Activated CD4-positive, alpha-beta T cell treated with anti-CD3 and anti-CD28 coated beads, Interleukin-2, amount 10 ng/mL, durations not matched to agents 7 days and 5 days (primary cell): Measurements from ENCODE around the gene PGS1. TPM values are rescaled to one million over a fixed set of nuclear protein-coding genes. Genes with fewer than 3 reads are reported as not detected.

ENCODE experiments used
- CTCF ChIA-PET: fragments of 350-600 bp; sonication (Branson Sonifier 250); formaldehyde crosslinking; loops from one replicate; lab custom pipeline; 2021; ENCODE audit warnings: antibody characterized with exemption; lab: Charles Lee
- POLR2A ChIA-PET: fragments of 350-600 bp; sonication (Branson Sonifier 250); formaldehyde crosslinking; loops from one replicate; lab custom pipeline; 2021; ENCODE audit warnings: antibody characterized with exemption; lab: Charles Lee
- DNase-seq: peaks from one replicate; pipeline ENCODE4 v3.0.0-alpha.2; 2020
- H3K27ac Mint-ChIP-seq: one replicate; pipeline ENCODE4 v1.8.0; 2021; ENCODE audit warnings: mild to moderate bottlenecking, moderate library complexity, mixed read lengths
- H3K27me3 Mint-ChIP-seq: one replicate; pipeline ENCODE4 v1.8.0; 2021; ENCODE audit warnings: mixed read lengths
- H3K36me3 Mint-ChIP-seq: one replicate; pipeline ENCODE4 v1.8.0; 2021; ENCODE audit warnings: low read depth, mixed read lengths
- H3K4me1 Mint-ChIP-seq: one replicate; pipeline ENCODE4 v1.8.0; 2021; ENCODE audit warnings: mixed read lengths
- H3K4me3 Mint-ChIP-seq: one replicate; pipeline ENCODE4 v1.8.0; 2021; ENCODE audit warnings: mild to moderate bottlenecking, moderate library complexity, mixed read lengths
- H3K9me3 Mint-ChIP-seq: one replicate; pipeline ENCODE4 v1.8.0; 2021; ENCODE audit warnings: mixed read lengths
- total RNA-seq, 2 experiments: library from RNA; stranded (reverse); gene quantifications; one replicate each; pipeline ENCODE4 v1.2.3, GENCODE V29; 2021

PGS1 gene
- total RNA-seq, 2 experiments from 2014 or later: 71.1 to 78.3 TPM

- CTCF ChIA-PET: interaction anchor here (0.6 kb wide), 1 partner anchor 1779 kb away, joined by 3 read pairs; no protein-coding TSS in a partner anchor
- peaks cover 5% of the 10 kb centered on the region for H3K27me3 Mint-ChIP-seq
- POLR2A ChIA-PET: no interaction called here
- peak overlapping the region; percentile 17 for H3K27ac Mint-ChIP-seq
- no peaks in the 10 kb centered on the region for H3K9me3 Mint-ChIP-seq
- peaks cover 3% of the 10 kb centered on the region for H3K4me1 Mint-ChIP-seq
- H3K36me3 Mint-ChIP-seq: no peaks in the 10 kb centered on the region
- DNase-seq: no peak
- H3K4me3 Mint-ChIP-seq: no peak overlapping the region
Observed at GRCh38 chr17:78472035-78472905, 93.8 kb downstream of the PGS1 start.

DNA sequence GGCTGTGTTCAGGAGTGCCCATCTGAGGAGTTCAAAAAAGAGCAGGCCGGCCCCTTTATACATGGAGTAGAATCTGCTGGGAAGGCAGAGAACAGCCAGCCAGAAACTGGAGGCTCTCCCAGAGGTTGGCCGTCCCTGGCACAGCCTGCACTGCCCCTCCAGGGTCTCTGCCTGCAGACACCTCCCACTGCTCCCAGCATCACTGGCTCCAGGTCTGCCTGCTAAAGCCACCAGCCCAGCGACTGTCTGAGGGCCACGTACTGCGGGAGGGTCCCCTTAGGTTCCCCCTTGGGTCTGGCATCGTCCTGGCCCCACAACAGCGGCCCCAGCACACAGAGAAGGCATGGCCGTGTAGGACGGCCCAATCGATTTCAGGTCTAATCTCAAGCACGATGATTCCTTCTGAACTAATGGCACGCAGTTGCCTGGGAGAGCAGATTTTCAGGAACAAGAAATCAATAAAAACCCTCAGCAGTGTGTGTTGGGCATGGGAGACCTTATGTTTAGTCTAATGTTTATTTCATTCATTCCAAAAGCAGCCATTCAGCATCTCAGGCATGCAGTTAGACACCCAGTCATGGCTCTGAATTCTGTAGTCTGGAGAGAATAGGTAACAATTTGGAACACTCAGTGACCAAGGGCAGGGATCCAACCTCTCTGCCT lies 95.6 kb downstream of the PGS1 start:
- POLR2A ChIA-PET: no interaction called here
- DNase-seq: no peak
- CTCF ChIA-PET: no interaction called here
- Mint-ChIP-seq H3K9me3 (no peaks in the 10 kb centered on the region), H3K4me3 (no peak overlapping the region), H3K27me3 (peaks cover 5% of the 10 kb centered on the region), H3K4me1 (peaks cover 3% of the 10 kb centered on the region), H3K36me3 (no peaks in the 10 kb centered on the region), H3K27ac (no peak overlapping the region)

Other genes starting within 250 kb of the PGS1 start
- gene TMC6, start 249.9 kb upstream of the PGS1 start, total RNA-seq: 100 to 1,000 TPM; 414 to 438 TPM
- 100 to 1,000 TPM; 331 to 364 TPM for gene TMC8, start 247.9 kb upstream of the PGS1 start, total RNA-seq
- gene C17orf99, start 232.3 kb upstream of the PGS1 start, total RNA-seq: not detected
- gene SYNGR2, start 210.1 kb upstream of the PGS1 start, total RNA-seq: 10 to 100 TPM; 49.7 to 57.6 TPM
- gene TK1, start 191.6 kb upstream of the PGS1 start, total RNA-seq: 100 to 1,000 TPM; 121 to 136 TPM
- gene AFMID, start 191.3 kb upstream of the PGS1 start, total RNA-seq: 10 to 100 TPM; 16.8 to 17.0 TPM
- 100 to 1,000 TPM; 113 to 117 TPM for gene BIRC5, start 164.4 kb upstream of the PGS1 start, total RNA-seq
- gene TMEM235, start 147.0 kb upstream of the PGS1 start, total RNA-seq: not detected
- 10 to 100 TPM; 22.2 to 24.4 TPM for gene SOCS3, start 18.6 kb upstream of the PGS1 start, total RNA-seq
- under 1 TPM; 0.07 to 0.15 TPM for gene DNAH17, start 198.7 kb downstream of the PGS1 start, total RNA-seq